WTC11 (cell line): Measurements from ENCODE around the gene NAGLU.

ENCODE experiments used
- CREB1 ChIP-seq: sonication (generic); formaldehyde crosslinking; IDR thresholded peaks from 2 replicates; pipeline ENCODE4 v1.8.0; 2023; ENCODE audit warnings: mild to moderate bottlenecking, missing genetic modification reagents
- CTCF ChIP-seq: fragments of 200-600 bp; IDR thresholded peaks from 2 replicates; pipeline ENCODE4 v1.8.0; 2022; ENCODE audit warnings: antibody characterized with exemption
- IRF1 ChIP-seq: sonication (generic); formaldehyde crosslinking; IDR thresholded peaks from 2 replicates; pipeline ENCODE4 v1.8.0; 2023; ENCODE audit warnings: missing genetic modification reagents
- MAX ChIP-seq: sonication (generic); formaldehyde crosslinking; IDR thresholded peaks from 2 replicates; pipeline ENCODE4 v1.8.0; 2022; ENCODE audit warnings: mild to moderate bottlenecking, missing genetic modification reagents
- NFE2L1 ChIP-seq: sonication (generic); formaldehyde crosslinking; IDR thresholded peaks from 2 replicates; pipeline ENCODE4 v1.8.1; 2023; ENCODE audit warnings: missing genetic modification reagents
- NFYB ChIP-seq: sonication (generic); formaldehyde crosslinking; conservative IDR thresholded peaks from 2 replicates; pipeline ENCODE4 v1.8.0; 2022; ENCODE audit warnings: low read depth, missing genetic modification reagents
- TP53 ChIP-seq: sonication (generic); formaldehyde crosslinking; IDR thresholded peaks from 2 replicates; pipeline ENCODE4 v1.8.1; 2023; ENCODE audit warnings: mild to moderate bottlenecking, missing genetic modification reagents
- USF2 ChIP-seq: sonication (generic); formaldehyde crosslinking; IDR thresholded peaks from 2 replicates; pipeline ENCODE4 v1.8.1; 2023; ENCODE audit warnings: mild to moderate bottlenecking, missing genetic modification reagents, moderate library complexity
- ZBTB21 ChIP-seq: sonication (generic); formaldehyde crosslinking; IDR thresholded peaks from 2 replicates; pipeline ENCODE4 v1.8.1; 2023; ENCODE audit warnings: mild to moderate bottlenecking, missing genetic modification reagents, borderline replicate concordance
- ZNF263 ChIP-seq: sonication (generic); formaldehyde crosslinking; IDR thresholded peaks from 2 replicates; pipeline ENCODE4 v1.8.1; 2022; ENCODE audit warnings: low read depth, mild to moderate bottlenecking, moderate library complexity, missing genetic modification reagents
- ZNF425 ChIP-seq: fragments of 250-450 bp; sonication (Bioruptor Pico); conservative IDR thresholded peaks from 2 replicates; pipeline ENCODE4 v1.9.0; 2021; ENCODE audit warnings: mild to moderate bottlenecking
- TF ChIP-seq, protein P1 (sequence below): sonication (generic); formaldehyde crosslinking; IDR thresholded peaks from 2 replicates; pipeline ENCODE4 v1.8.0; 2022; ENCODE audit warnings: missing genetic modification reagents
- TF ChIP-seq, protein P2 (sequence below): sonication (generic); formaldehyde crosslinking; IDR thresholded peaks from 2 replicates; pipeline ENCODE4 v1.8.1; 2023; ENCODE audit warnings: mild to moderate bottlenecking, missing genetic modification reagents
- TF ChIP-seq, protein P3 (sequence below): fragments of 250-450 bp; sonication (Bioruptor Pico); IDR thresholded peaks from 2 replicates; pipeline ENCODE4 v1.9.0; 2021; ENCODE audit warnings: mild to moderate bottlenecking

DNA sequence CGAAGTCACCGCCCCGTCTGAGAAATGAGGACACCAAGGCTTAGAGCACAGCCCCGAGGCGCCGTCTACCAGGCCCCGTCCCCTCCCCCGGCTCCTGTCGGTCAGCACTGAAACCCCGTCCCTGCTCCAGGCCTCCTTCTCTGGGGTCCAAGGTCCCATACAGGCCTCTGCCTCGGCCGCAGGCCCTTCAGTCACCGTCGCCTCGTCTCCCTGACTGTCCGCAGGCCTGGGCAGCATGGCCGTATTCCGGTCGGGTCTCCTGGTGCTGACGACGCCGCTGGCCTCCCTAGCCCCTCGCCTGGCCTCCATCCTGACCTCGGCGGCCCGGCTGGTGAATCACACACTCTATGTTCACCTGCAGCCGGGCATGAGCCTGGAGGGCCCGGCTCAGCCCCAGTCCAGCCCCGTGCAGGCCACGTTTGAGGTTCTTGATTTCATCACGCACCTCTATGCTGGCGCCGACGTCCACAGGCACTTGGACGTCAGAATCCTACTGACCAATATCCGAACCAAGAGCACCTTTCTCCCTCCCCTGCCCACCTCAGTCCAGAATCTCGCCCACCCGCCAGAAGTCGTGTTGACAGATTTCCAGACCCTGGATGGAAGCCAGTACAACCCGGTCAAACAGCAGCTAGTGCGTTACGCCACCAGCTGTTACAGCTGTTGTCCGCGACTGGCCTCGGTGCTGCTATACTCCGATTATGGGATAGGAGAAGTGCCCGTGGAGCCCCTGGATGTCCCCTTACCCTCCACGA is 26.5 kb downstream of the NAGLU start:
- TF ChIP-seq CTCF (no peak), TP53 (CRISPR knock-in tag) (no peak), MAX (CRISPR knock-in tag) (no peak), ZNF263 (CRISPR knock-in tag) (no peak), NFYB (CRISPR knock-in tag) (no peak), CREB1 (no peak), ZNF425 (CRISPR knock-in tag) (no peak), USF2 (no peak), IRF1 (CRISPR knock-in tag) (no peak), ZBTB21 (CRISPR knock-in tag) (no peak), NFE2L1 (no peak)
- TF ChIP-seq, protein P1, sequence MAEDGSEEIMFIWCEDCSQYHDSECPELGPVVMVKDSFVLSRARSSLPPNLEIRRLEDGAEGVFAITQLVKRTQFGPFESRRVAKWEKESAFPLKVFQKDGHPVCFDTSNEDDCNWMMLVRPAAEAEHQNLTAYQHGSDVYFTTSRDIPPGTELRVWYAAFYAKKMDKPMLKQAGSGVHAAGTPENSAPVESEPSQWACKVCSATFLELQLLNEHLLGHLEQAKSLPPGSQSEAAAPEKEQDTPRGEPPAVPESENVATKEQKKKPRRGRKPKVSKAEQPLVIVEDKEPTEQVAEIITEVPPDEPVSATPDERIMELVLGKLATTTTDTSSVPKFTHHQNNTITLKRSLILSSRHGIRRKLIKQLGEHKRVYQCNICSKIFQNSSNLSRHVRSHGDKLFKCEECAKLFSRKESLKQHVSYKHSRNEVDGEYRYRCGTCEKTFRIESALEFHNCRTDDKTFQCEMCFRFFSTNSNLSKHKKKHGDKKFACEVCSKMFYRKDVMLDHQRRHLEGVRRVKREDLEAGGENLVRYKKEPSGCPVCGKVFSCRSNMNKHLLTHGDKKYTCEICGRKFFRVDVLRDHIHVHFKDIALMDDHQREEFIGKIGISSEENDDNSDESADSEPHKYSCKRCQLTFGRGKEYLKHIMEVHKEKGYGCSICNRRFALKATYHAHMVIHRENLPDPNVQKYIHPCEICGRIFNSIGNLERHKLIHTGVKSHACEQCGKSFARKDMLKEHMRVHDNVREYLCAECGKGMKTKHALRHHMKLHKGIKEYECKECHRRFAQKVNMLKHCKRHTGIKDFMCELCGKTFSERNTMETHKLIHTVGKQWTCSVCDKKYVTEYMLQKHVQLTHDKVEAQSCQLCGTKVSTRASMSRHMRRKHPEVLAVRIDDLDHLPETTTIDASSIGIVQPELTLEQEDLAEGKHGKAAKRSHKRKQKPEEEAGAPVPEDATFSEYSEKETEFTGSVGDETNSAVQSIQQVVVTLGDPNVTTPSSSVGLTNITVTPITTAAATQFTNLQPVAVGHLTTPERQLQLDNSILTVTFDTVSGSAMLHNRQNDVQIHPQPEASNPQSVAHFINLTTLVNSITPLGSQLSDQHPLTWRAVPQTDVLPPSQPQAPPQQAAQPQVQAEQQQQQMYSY (CRISPR knock-in tag): no peak
- TF ChIP-seq, protein P2, sequence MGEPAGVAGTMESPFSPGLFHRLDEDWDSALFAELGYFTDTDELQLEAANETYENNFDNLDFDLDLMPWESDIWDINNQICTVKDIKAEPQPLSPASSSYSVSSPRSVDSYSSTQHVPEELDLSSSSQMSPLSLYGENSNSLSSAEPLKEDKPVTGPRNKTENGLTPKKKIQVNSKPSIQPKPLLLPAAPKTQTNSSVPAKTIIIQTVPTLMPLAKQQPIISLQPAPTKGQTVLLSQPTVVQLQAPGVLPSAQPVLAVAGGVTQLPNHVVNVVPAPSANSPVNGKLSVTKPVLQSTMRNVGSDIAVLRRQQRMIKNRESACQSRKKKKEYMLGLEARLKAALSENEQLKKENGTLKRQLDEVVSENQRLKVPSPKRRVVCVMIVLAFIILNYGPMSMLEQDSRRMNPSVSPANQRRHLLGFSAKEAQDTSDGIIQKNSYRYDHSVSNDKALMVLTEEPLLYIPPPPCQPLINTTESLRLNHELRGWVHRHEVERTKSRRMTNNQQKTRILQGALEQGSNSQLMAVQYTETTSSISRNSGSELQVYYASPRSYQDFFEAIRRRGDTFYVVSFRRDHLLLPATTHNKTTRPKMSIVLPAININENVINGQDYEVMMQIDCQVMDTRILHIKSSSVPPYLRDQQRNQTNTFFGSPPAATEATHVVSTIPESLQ (CRISPR knock-in tag): no peak
- TF ChIP-seq, protein P3, sequence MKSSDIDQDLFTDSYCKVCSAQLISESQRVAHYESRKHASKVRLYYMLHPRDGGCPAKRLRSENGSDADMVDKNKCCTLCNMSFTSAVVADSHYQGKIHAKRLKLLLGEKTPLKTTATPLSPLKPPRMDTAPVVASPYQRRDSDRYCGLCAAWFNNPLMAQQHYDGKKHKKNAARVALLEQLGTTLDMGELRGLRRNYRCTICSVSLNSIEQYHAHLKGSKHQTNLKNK (CRISPR knock-in tag): no peak
